ENCODE results near the gene CLEC4F.

The CLEC4F gene

DNA sequence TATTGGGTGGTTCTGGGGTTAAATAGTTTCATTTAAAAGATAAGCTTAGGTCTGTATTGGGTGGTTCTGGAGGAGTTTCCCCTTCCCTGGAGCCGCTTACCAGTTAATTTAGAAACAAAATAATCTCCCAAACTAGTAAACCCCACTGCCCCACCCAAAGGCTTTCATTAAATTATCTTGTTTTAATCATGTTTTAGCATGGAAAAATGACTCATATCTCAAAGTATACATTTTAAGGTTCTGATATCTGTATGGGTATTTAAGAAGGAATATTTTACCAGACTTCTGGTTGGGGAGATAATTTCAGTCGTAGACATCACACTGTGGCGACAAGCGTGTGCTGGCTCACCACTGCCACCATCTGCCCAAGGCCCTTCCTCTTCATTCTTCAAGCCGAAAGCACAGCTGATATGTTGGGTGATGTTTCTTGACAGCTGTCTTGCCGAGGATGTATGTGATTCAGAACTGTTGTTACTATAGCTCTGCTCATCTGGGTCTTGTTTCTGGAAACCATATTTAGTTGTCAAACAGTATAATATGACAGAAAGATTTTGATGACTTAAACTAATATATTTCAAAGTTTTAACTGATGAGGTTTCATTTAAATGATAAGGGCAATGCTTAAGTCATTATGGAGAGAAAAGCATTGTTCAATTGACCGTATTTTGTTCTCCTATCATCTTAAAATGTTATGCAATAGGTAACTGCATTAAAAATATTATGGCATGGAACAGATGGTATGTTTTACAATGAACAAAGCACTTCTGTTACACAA lies 35.1 kb downstream of the CLEC4F start:
- peak in 1 of 2 experiments; percentile 73 for DNase-seq

DNA sequence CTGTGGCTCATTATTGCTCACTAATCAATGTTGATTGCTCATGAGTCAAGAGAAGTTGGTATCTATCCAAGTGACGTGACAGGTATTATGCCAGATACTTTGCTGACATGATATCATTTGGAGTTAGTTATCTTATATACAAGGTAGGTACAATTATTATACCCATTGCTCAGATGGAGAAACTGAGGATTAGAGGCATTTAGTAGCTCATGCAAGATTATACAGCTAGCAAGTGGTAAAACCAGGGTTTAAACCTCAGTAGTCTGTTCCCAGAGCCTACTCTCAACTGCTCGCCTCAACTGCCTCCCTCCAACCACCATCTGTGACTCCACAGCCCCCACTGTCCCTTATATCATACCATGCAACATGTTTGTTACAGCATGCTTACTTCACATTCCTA lies 36.1 kb downstream of the CLEC4F start:
- no peak for DNase-seq

DNA sequence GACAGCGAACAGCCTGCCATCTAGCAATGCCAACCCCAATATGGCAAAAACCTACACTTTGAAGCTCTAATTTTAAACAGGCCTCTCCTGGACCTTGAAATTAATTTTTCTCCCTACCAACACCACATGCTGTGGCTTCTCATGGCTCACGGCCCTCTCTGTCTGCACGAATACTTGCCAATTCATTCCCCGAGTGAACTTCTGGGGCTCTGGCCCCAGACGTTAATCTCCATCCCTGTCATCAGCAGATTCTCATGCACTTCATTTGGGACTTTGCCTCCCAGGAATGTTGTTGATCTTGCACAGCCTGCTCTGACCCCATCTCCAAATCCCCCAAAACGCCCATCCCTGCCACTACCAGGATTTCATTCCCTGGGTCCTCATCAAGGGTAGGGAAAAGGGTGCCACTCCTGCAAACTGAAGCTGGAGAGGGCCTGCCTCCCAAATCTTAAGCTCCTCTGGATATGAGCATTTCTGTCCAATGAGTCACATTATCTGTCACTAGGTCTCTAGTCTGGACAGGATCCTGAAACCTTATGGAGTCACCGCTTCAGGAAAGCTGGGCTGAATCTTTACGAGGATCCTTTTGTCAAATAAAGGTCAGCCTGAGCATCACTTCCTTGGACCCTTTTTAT lies 40.4 kb downstream of the CLEC4F start:
- DNase-seq = no peak

DNA sequence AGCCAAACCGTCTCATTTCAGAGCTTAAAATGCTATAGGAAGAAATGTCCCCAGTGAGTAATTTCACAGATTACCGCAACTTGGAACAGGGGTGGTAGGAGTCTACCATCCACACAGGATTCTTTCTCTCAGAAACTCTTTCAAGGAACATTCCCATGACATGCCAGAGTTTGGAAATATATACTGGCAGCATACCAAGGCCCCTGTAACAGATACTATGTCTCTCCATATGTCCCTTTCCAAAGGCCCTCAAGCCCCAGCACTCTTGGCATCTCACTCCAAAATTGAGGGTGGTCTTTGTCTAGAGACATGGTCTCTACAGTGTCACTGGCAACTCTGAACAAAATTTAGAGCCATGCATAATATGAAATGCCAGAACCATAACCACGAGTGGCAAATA lies 40.9 kb downstream of the CLEC4F start:
- no peak for DNase-seq

DNA sequence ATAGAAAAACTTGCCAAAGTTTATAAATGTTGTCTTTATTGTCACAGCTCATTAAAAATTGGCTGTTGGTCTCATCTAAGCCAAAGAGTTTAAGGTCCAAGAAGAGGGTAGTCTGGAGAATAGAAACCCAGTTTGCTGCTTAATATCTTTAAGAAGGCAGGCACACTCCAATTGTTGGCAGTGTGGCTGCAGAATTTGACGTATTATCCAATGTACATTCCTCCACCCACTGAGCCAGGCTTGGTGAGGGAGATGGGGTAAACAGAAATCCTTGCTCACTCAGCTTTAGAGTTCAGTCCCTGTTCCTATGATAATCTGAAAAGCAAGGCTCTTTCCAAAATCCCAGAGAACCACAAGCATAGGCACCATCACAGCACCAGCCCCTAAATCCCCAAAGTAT lies 41.7 kb downstream of the CLEC4F start:
- DNase-seq = no peak

DNA sequence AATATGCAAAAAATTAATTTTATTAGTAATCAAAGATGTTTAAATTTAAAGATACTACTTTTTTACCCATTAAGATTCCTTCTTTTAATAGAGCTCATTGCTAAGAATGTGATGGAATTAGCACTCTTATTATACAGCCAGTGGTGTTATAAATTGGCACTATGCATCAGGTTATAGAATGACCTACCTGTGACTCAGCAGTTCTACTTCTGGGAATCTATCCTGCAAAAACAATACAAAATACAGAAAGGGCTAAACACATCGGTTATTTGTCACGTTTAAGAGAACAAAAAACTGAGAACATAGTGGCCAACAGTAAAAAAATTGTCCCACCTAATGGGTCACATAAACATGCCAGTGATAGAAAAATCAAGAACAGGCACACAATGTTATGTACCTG lies 42.9 kb downstream of the CLEC4F start:
- no peak for DNase-seq

DNA sequence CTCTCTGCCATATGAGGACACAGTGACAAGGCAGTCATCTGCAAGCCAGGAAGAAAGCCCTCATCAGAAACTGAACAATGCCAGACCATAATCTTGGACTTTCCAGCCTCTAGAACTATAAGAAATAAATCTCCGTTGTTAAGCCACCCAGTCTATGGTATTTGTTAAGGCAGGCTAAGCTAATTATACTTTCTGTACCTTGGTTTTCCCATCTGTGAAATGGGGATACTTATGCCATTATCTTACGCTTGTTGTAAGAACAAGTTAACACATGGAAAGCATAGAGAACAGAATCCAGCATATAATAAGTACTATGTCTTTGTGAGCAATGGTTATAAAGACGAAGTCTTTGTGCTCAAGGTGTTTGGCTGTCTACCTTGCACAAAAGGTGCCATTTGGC lies 44.1 kb downstream of the CLEC4F start:
- no peak for DNase-seq

DNA sequence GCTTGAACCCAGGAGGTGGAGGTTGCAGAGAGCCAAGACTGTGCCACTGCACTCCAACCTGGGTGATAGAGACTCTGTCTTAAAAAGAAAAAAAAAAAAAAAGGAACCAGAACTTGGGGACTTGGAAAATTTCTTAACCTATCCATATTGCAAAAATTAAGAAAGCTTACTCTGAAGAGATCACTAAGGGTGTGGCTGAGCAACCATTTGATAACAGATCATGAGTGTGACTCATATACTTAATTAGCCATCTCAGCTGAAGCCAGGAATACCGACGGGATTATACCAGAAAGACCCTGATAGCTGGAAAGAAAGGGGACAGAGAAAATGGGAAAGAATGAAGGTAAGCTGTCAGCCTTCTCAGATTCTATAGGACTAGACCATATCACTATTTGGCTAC lies 45.3 kb downstream of the CLEC4F start:
- no peak for DNase-seq

DNA sequence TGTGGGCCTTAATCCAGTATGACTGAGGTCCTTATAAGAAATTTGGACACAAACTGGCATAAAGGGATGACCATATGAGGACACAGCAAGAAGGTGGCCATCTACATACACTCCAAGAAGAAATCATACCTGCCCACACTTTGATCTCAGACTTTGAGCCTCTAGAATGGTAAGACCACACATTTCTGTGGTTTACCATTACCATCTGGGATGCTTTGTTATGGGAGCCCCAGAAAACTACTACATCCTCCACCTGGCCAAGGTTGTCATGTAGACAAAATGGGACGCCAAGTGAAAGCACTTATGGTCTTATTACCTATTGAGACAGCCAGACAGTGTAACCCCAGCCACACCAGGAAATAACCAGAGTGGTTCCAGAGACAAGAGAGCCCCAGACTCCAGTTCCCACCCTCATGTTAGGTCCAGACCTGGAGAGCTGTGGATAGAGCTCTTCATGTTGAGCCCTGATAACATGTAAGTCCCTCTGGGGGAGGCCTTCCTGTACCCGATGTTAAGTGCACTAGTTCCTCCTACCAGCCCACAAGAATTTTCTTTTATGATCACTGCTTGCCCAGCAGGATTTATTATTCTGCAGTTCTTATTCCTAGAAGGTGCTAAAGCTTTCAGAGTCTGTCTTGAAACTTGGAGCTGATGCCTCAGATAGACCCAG lies 47.8 kb downstream of the CLEC4F start:
- no peak for DNase-seq

DNA sequence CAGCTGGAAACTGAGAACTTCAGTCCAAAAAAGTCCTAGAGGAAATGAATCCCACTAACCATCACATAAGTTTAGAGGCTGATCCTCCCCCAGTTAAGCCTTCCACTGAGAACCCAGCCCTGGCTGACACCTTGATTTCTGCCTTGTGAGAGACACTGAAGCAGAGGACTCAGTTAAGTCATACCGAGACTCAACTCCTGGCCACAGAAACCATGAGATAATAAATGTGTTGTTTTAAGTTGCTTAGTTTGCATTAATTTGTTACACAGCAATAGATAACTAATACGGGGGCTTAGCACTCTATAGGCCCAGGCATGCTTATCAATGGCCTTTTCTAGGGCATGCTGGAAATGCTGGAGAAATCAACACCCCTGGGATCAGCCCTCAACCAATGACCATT lies 49.0 kb downstream of the CLEC4F start:
- no peak for DNase-seq

DNA sequence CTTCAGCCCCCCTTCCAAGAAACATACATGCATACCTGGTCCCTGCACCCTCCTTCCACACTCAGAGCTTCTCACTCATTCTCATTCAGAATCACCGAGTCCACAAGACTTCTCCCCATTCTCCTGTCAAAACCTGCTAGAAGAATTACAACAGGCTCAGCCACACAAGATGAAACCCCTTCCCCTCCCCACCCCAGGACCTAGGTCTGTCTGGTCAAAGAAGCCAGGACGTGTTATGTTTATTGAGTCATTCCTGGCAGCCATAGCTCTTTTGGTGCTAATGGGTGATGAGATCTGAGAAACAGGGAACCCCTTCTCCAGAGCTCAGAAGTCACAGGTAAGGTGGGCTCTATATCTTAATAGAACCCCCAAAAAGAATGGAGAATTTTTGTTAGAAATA lies 50.9 kb downstream of the CLEC4F start:
- DNase-seq = no peak

DNA sequence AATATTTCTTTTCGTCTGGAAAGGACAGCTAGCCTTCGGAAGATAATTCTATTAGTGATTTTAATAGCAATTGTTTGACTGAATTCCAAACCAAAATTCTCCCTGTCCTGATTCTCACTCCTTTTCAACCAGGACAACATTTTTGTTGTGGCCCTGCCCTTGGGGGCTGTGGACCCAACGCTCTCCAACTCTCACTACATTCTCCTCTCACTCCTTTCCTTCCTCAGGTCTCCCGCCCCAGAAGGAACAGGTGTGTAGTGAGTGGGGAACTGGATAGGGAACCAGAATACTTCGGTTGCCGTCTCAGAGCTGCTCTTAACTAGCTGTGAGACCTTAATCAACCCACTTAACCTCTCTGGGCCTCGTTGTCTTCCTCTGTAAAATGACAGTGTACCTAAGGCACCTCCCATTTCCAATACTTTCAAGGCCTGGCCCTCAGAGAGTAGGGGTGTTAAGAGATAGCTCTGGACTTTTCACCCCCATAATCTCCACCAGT lies 51.8 kb downstream of the CLEC4F start:
- DNase-seq = peak in 1 of 2 experiments; percentile 38

DNA sequence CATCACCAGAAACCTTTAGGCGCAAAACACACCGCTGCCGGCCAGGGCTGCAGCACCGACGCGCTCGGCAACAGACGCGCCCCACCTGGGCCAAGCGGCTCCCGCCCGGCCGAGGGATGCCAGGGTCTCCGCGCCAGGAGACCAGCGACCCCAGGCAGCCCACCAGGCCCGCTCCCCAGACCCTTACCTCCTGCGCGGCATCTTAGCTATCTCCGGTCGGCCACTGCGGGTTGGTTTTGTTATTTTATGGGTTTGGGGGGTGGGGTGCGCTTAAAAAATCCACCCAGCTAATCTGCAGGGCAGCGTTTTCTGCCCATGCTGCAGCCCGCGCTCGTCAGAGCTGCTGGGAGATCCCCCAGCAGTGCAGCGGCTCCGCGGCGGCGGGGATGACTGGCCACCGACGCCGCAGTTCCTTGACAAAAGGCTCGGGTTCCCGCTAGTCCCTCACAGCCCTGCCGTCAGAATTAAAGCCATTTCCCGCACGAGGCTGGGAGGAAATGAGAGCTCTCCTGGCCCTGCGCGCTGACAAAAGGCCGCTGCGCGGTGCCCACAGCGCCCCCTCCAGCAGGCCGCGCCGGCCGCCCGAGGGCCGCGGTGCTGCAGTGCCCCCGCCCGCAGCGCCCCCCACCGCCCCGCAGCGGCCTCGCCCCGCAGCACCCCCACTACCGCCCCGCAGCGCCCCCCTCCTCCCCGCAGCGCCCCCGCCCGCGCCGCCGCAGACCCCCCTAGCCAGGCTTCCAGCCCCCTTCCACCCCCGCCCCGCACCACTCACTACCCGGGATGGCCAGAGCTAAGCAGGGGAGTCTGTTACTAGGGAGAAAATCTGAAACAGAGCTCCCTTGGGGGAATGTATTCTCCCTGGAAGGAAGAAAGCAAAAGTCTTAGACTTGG lies 52.5 kb downstream of the CLEC4F start, which contains the start of gene ADD2:
ADD2 (minus strand) TSS at position 502 of the 891 bp plus-strand sequence. CDS start 61,792 bp downstream, outside the sequence.
- peak; percentile 74 to 87 for DNase-seq

DNA sequence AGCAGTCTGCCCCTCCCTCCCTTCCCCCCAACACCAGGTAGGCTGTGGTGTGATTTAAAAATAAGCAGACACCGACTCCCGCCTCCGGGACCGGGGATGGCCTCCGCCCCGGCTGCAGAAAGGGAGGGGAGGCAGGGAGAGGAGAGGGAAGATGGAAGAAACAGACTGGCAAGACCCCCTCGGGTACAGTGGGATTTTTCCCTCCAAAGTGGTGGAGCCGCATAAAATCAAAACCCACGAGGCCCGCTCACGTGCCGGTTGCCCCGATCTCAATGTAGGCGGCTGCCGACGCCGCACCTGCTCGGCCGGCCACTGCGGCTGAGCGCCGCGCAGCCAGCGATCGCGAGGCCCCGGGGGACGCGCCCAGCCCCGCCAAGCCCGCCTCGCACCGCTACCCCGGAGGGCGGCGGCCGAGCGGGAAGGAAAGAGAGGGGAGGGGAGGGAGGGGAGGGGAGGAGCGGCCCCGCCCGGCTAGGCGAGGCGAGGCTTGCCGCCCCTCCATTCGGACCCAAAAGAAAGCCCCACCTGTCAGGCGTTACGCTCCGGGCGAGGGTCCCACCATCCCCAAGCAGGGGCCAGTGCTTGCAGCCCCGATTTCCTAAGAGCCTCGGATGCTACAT lies 53.2 kb downstream of the CLEC4F start:
- peak; percentile 62 to 87 for DNase-seq

DNA sequence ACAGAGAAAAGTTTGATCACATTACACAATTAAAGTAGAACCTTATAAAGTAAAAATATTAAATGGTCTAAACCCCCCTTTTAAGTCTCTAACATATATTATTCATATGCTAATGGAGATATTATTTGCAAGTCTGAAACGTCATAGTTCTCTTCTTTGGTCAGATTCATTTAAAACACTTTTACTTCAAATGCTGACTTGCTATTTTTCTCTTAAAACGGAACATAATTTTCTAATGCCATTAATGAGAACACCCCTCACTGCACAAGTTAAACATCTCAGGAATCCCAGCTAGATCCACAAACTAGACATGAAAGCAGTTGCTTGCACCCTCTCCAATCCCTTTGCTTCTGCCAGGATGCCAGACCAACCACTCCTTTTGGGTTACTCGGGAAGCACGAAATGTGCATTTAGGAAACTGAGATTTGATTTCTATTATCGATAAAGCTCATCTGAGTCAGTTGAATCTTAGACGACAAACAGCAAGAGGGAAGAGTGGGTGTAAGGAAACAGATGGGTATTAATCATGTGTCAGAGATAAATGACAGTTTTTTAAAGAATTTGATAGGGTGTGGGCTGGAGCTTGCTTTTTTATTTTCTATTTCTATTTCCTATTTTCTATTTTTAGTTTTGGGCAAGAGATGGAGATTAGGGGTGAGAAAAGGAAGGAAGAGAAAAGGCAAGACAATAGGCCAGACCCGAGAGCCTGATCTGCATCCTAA lies 53.9 kb downstream of the CLEC4F start:
- DNase-seq = peak in 1 of 2 experiments; percentile 20

DNA sequence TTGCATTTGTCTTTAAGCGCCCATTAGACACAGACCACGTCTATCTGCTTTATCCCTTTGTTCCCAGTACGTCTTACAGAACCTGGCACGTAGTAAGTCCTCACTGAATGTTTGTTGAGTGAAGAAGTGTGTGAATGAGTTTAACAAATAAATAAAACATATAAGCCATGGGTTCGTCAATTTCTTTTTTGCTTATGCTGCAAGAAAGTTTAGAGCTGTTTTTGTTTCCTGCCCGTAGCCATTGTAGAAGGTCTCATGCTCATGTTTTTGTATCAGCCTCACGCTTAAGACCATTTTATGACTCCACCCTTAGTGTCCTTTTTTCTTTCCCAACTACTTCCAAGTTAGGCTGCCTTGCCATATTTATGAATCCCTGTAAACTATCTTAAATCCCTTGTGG lies 54.9 kb downstream of the CLEC4F start:
- no peak for DNase-seq

DNA sequence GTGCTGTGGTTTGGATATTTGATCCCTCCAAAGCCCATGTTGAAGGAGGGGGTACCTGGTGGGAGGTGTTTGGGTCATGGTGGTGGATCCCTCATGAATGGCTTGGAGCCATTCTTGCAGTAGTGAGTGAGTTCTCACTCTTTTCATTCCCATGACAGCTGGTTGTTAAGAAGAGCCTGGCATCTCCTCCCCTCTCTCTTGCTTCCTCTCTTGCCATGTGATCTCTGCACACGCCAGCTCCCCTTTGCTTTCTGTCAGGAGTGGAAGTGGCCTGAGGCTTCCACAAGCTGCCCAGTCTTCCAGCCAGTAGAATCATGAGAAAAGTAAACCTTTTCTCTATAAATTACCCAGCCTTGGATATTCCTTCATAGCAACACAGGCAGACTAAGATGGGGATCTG lies 61.0 kb downstream of the CLEC4F start:
- no peak for DNase-seq

All from NCI-H526 (cell line).